ENCODE data around the gene MGAM2.

The MGAM2 gene

GRCh38 chr7:142177869-142178268 is 66.4 kb downstream of the MGAM2 start:
- Histone ChIP-seq H3K79me1 (ENCODE audit: low read depth, low read length) (no peaks in the 10 kb centered on the region), H2BK15ac (ENCODE audit: low read length) (no peak overlapping the region), H2BK12ac (ENCODE audit: low read length) (no peak overlapping the region), H3K4me2 (ENCODE audit: insufficient read depth, low read length, poor library complexity, severe bottlenecking) (no peak overlapping the region), H3K9me3 (replicated peaks in 1 of 2; ENCODE audit: control insufficient read depth in 2 of 2, insufficient read depth in 1 of 2, low read depth in 1 of 2, low read length in 2 of 2) (no peaks in the 10 kb centered on the region), H3K27ac (replicated peaks; ENCODE audit: low read length) (no peak overlapping the region), H3K4ac (ENCODE audit: low read length) (no peak overlapping the region), H3K18ac (ENCODE audit: low read length) (no peak overlapping the region), H2AFZ (ENCODE audit: low read length) (no peak overlapping the region), H3K4me3 (ENCODE audit: low read length in 2 of 2) (no peak overlapping the region), H3K4me1 (ENCODE audit: control insufficient read depth in 2 of 2, insufficient read depth in 1 of 2, low read depth in 1 of 2, low read length in 2 of 2) (no peaks in the 10 kb centered on the region), H4K91ac (ENCODE audit: low read depth, low read length, poor library complexity) (no peak overlapping the region), H3K27me3 (ENCODE audit: control insufficient read depth in 3 of 3, insufficient read depth in 3 of 3, low read depth in 1 of 3, low read length in 3 of 3) (no peaks in the 10 kb centered on the region), H4K8ac (ENCODE audit: low read depth, low read length) (no peak overlapping the region), H3K23ac (ENCODE audit: low read depth, low read length, poor library complexity) (no peak overlapping the region), H2BK120ac (ENCODE audit: low read depth, low read length) (no peak overlapping the region), H2AK5ac (ENCODE audit: low read depth, low read length) (no peak overlapping the region), H2BK5ac (ENCODE audit: low read length) (no peak overlapping the region), H3K36me3 (replicated peaks in 1 of 2; ENCODE audit: control insufficient read depth in 2 of 2, insufficient read depth in 2 of 2, low read length in 2 of 2) (no peaks in the 10 kb centered on the region), H3K9ac (ENCODE audit: low read depth, low read length, poor library complexity) (no peak overlapping the region), H3K14ac (ENCODE audit: low read length) (no peak overlapping the region)
- no peak for DNase-seq (ENCODE audit: low spot score)

GRCh38 chr7:142180426-142180825 is 68.9 kb downstream of the MGAM2 start:
- Histone ChIP-seq H3K27me3 (ENCODE audit: control insufficient read depth in 3 of 3, insufficient read depth in 3 of 3, low read depth in 1 of 3, low read length in 3 of 3) (no peaks in the 10 kb centered on the region), H3K4me1 (ENCODE audit: control insufficient read depth in 2 of 2, insufficient read depth in 1 of 2, low read depth in 1 of 2, low read length in 2 of 2) (no peaks in the 10 kb centered on the region), H4K91ac (ENCODE audit: low read depth, low read length, poor library complexity) (no peak overlapping the region), H3K9ac (ENCODE audit: low read depth, low read length, poor library complexity) (no peak overlapping the region), H2AK5ac (ENCODE audit: low read depth, low read length) (no peak overlapping the region), H4K8ac (ENCODE audit: low read depth, low read length) (no peak overlapping the region), H2BK15ac (ENCODE audit: low read length) (no peak overlapping the region), H3K9me3 (replicated peaks in 1 of 2; ENCODE audit: control insufficient read depth in 2 of 2, insufficient read depth in 1 of 2, low read depth in 1 of 2, low read length in 2 of 2) (no peaks in the 10 kb centered on the region), H3K27ac (replicated peaks; ENCODE audit: low read length) (no peak overlapping the region), H3K18ac (ENCODE audit: low read length) (no peak overlapping the region), H2AFZ (ENCODE audit: low read length) (no peak overlapping the region), H3K4me2 (ENCODE audit: insufficient read depth, low read length, poor library complexity, severe bottlenecking) (no peak overlapping the region), H2BK5ac (ENCODE audit: low read length) (no peak overlapping the region), H2BK120ac (ENCODE audit: low read depth, low read length) (no peak overlapping the region), H3K14ac (ENCODE audit: low read length) (no peak overlapping the region), H3K4ac (ENCODE audit: low read length) (no peak overlapping the region), H3K36me3 (replicated peaks in 1 of 2; ENCODE audit: control insufficient read depth in 2 of 2, insufficient read depth in 2 of 2, low read length in 2 of 2) (no peaks in the 10 kb centered on the region), H3K23ac (ENCODE audit: low read depth, low read length, poor library complexity) (no peak overlapping the region), H2BK12ac (ENCODE audit: low read length) (no peak overlapping the region), H3K79me1 (ENCODE audit: low read depth, low read length) (no peaks in the 10 kb centered on the region), H3K4me3 (ENCODE audit: low read length in 2 of 2) (no peak overlapping the region)
- WGBS, 2 donors (ENCODE audit: extremely low coverage in 2 of 2, insufficient read length in 2 of 2, insufficient replicate concordance in 1 of 2) = no CpG with 5 or more reads among the region's 1 CpG
- DNase-seq (ENCODE audit: low spot score) = no peak

- no peak overlapping the region for H3K18ac ChIP-seq (ENCODE audit: low read length)
- no peak overlapping the region for H4K8ac ChIP-seq (ENCODE audit: low read depth, low read length)
- H3K4me2 ChIP-seq (ENCODE audit: insufficient read depth, low read length, poor library complexity, severe bottlenecking) = no peak overlapping the region
- H3K14ac ChIP-seq (ENCODE audit: low read length) = no peak overlapping the region
- H3K9ac ChIP-seq (ENCODE audit: low read depth, low read length, poor library complexity) = no peak overlapping the region
- no peak overlapping the region for H3K23ac ChIP-seq (ENCODE audit: low read depth, low read length, poor library complexity)
- H4K91ac ChIP-seq (ENCODE audit: low read depth, low read length, poor library complexity) = no peak overlapping the region
- H3K79me1 ChIP-seq (ENCODE audit: low read depth, low read length) = no peaks in the 10 kb centered on the region
- H2BK5ac ChIP-seq (ENCODE audit: low read length) = no peak overlapping the region
- no peak overlapping the region for H3K4me3 ChIP-seq (ENCODE audit: low read length in 2 of 2)
- no peak overlapping the region for H2AFZ ChIP-seq (ENCODE audit: low read length)
- WGBS, 2 donors (ENCODE audit: extremely low coverage in 2 of 2, insufficient read length in 2 of 2, insufficient replicate concordance in 1 of 2) = no CpG with 5 or more reads among the region's 2 CpGs
- no peak overlapping the region for H2BK15ac ChIP-seq (ENCODE audit: low read length)
- H3K4ac ChIP-seq (ENCODE audit: low read length) = no peak overlapping the region
- no peak overlapping the region for H2BK12ac ChIP-seq (ENCODE audit: low read length)
- no peak overlapping the region for H2BK120ac ChIP-seq (ENCODE audit: low read depth, low read length)
- H3K9me3 ChIP-seq (replicated peaks in 1 of 2; ENCODE audit: control insufficient read depth in 2 of 2, insufficient read depth in 1 of 2, low read depth in 1 of 2, low read length in 2 of 2) = no peaks in the 10 kb centered on the region
- no peaks in the 10 kb centered on the region for H3K27me3 ChIP-seq (ENCODE audit: control insufficient read depth in 3 of 3, insufficient read depth in 3 of 3, low read depth in 1 of 3, low read length in 3 of 3)
- no peak overlapping the region for H3K27ac ChIP-seq (replicated peaks; ENCODE audit: low read length)
- H3K36me3 ChIP-seq (replicated peaks in 1 of 2; ENCODE audit: control insufficient read depth in 2 of 2, insufficient read depth in 2 of 2, low read length in 2 of 2) = no peaks in the 10 kb centered on the region
- H2AK5ac ChIP-seq (ENCODE audit: low read depth, low read length) = no peak overlapping the region
- DNase-seq (ENCODE audit: low spot score) = no peak
- no peaks in the 10 kb centered on the region for H3K4me1 ChIP-seq (ENCODE audit: control insufficient read depth in 2 of 2, insufficient read depth in 1 of 2, low read depth in 1 of 2, low read length in 2 of 2)
Observed at GRCh38 chr7:142181211-142181610, 69.7 kb downstream of the MGAM2 start.

GRCh38 chr7:142181966-142182365 is 70.4 kb downstream of the MGAM2 start:
- DNase-seq (ENCODE audit: low spot score) = no peak
- H2BK120ac ChIP-seq (ENCODE audit: low read depth, low read length) = no peak overlapping the region
- WGBS, 2 donors (ENCODE audit: extremely low coverage in 2 of 2, insufficient read length in 2 of 2, insufficient replicate concordance in 1 of 2) = no CpG with 5 or more reads among the region's 1 CpG
- no peaks in the 10 kb centered on the region for H3K79me1 ChIP-seq (ENCODE audit: low read depth, low read length)
- no peak overlapping the region for H3K9ac ChIP-seq (ENCODE audit: low read depth, low read length, poor library complexity)
- no peak overlapping the region for H3K23ac ChIP-seq (ENCODE audit: low read depth, low read length, poor library complexity)
- H2AFZ ChIP-seq (ENCODE audit: low read length) = no peak overlapping the region
- no peaks in the 10 kb centered on the region for H3K27me3 ChIP-seq (ENCODE audit: control insufficient read depth in 3 of 3, insufficient read depth in 3 of 3, low read depth in 1 of 3, low read length in 3 of 3)
- no peaks in the 10 kb centered on the region for H3K4me1 ChIP-seq (ENCODE audit: control insufficient read depth in 2 of 2, insufficient read depth in 1 of 2, low read depth in 1 of 2, low read length in 2 of 2)
- no peak overlapping the region for H2BK5ac ChIP-seq (ENCODE audit: low read length)
- no peak overlapping the region for H3K4ac ChIP-seq (ENCODE audit: low read length)
- H3K27ac ChIP-seq (replicated peaks; ENCODE audit: low read length) = no peak overlapping the region
- no peak overlapping the region for H4K91ac ChIP-seq (ENCODE audit: low read depth, low read length, poor library complexity)
- H3K4me3 ChIP-seq (ENCODE audit: low read length in 2 of 2) = no peak overlapping the region
- no peak overlapping the region for H3K14ac ChIP-seq (ENCODE audit: low read length)
- no peak overlapping the region for H2BK15ac ChIP-seq (ENCODE audit: low read length)
- no peaks in the 10 kb centered on the region for H3K36me3 ChIP-seq (replicated peaks in 1 of 2; ENCODE audit: control insufficient read depth in 2 of 2, insufficient read depth in 2 of 2, low read length in 2 of 2)
- H4K8ac ChIP-seq (ENCODE audit: low read depth, low read length) = no peak overlapping the region
- no peaks in the 10 kb centered on the region for H3K9me3 ChIP-seq (replicated peaks in 1 of 2; ENCODE audit: control insufficient read depth in 2 of 2, insufficient read depth in 1 of 2, low read depth in 1 of 2, low read length in 2 of 2)
- no peak overlapping the region for H2BK12ac ChIP-seq (ENCODE audit: low read length)
- H3K18ac ChIP-seq (ENCODE audit: low read length) = no peak overlapping the region
- no peak overlapping the region for H3K4me2 ChIP-seq (ENCODE audit: insufficient read depth, low read length, poor library complexity, severe bottlenecking)
- no peak overlapping the region for H2AK5ac ChIP-seq (ENCODE audit: low read depth, low read length)

Measured in neuronal stem cell (in vitro differentiated cells).